K562 (cell line): ENCODE data around the gene EMC8. TPM values are rescaled to one million over a fixed set of nuclear protein-coding genes. Genes with fewer than 3 reads are reported as not detected.

Experiments used
- ATAC-seq: fragments of 200-7000 bp; cut with Tn5 transposase; 3 replicates; pipeline ENCODE4 v1.9.1; 2020; ENCODE audit warnings: moderate library complexity
- BruUV-seq: library from RNA; stranded (reverse); fragments of 400-500 nt; replicated peaks from 2 replicates; lab custom pipeline; 2021; lab: Mats Ljungman, UMichigan
- CTCF ChIA-PET: fragments of 300-600 bp; formaldehyde crosslinking; extraction: SDS; loops from one replicate; lab custom pipeline; 2021; ENCODE audit warnings: low intra/inter-chr PET ratio; lab: Yijun Ruan, JAX
- POLR2A ChIA-PET: fragments of 300-600, 350-650 bp; sonication (Branson Sonifier 250); formaldehyde crosslinking; extraction: SDS; loops from one replicate; lab custom pipeline; 2021; ENCODE audit warnings: antibody characterized with exemption, inconsistent platforms; lab: Yijun Ruan, JAX
- DNase-seq, 4 experiments: peaks; one replicate each; pipeline versions ENCODE4 v3.0.0 to v3.0.0-alpha.2; 2011 to 2018; ENCODE audit warnings: low spot score in 3 of 4, mixed read lengths in 3 of 4; ENCODE audit errors: extremely low read depth in 1 of 4
- FAIRE-seq: peaks from 2 replicates; lab custom pipeline; 2011; peaks lifted over from hg19 to GRCh38; lab: Jason Lieb, UNC
- H2AFZ ChIP-seq: 2 replicates; pipeline ENCODE4 v1.6.0; 2011; ENCODE audit warnings: low read depth, low read length, control low read depth, inconsistent platforms
- H3K27ac ChIP-seq: fragments of 200-600 bp; 3 replicates; pipeline ENCODE4 v1.8.0; 2011; ENCODE audit warnings: low read depth, mild to moderate bottlenecking, control low read depth, inconsistent platforms, low read length, moderate library complexity, mixed read lengths; ENCODE audit errors: extremely low read depth
- H3K27me3 ChIP-seq, 2 experiments: fragments of 300-600 bp in 1 of 2; 2 replicates in 1 of 2; 3 replicates in 1 of 2; pipeline versions ENCODE4 v1.6.0 to v1.8.0; 2011; ENCODE audit warnings: inconsistent platforms in 2 of 2, low read length in 2 of 2, mild to moderate bottlenecking in 1 of 2, mixed read lengths in 1 of 2, moderate library complexity in 1 of 2; ENCODE audit not compliant: control insufficient read depth in 2 of 2, insufficient read depth in 2 of 2
- H3K36me3 ChIP-seq: fragments of 300-600 bp; 3 replicates; pipeline ENCODE4 v1.8.0; 2011; ENCODE audit warnings: mild to moderate bottlenecking, low read length, inconsistent platforms; ENCODE audit not compliant: control insufficient read depth, insufficient read depth
- H3K4me1 ChIP-seq, 2 experiments: fragments of 200-600 bp in 1 of 2; replicated peaks in 1 of 2; 2 replicates in 1 of 2; 3 replicates in 1 of 2; pipeline versions ENCODE4 v1.5.1 to v1.8.0; 2011; ENCODE audit warnings: inconsistent platforms in 2 of 2, low read length in 2 of 2, mild to moderate bottlenecking in 1 of 2, mixed read lengths in 1 of 2, moderate library complexity in 1 of 2; ENCODE audit not compliant: control insufficient read depth in 2 of 2, insufficient read depth in 2 of 2
- H3K4me2 ChIP-seq: 2 replicates; pipeline ENCODE4 v1.6.1; 2011; ENCODE audit warnings: low read length, control low read depth, inconsistent platforms, mixed read lengths; ENCODE audit not compliant: insufficient read depth
- H3K4me3 ChIP-seq: fragments of 200-600 bp; sonication (generic), shearing (Covaris generic); 2 replicates; pipeline ENCODE4 v1.5.1; 2016; ENCODE audit warnings: control low read depth, inconsistent platforms
- H3K79me2 ChIP-seq: fragments of 200-600 bp; 3 replicates; pipeline ENCODE4 v1.8.0; 2011; ENCODE audit warnings: low read length, inconsistent platforms; ENCODE audit not compliant: control insufficient read depth, insufficient read depth
- H3K9ac ChIP-seq, 2 experiments: 2 replicates each; pipeline versions ENCODE4 v1.6.0 to v1.6.1; 2011; ENCODE audit warnings: low read depth in 2 of 2, low read length in 2 of 2, control low read depth in 1 of 2, inconsistent platforms in 1 of 2, mild to moderate bottlenecking in 1 of 2, mixed read lengths in 1 of 2; ENCODE audit not compliant: insufficient read depth in 1 of 2
- H3K9me1 ChIP-seq: one replicate; pipeline ENCODE4 v1.6.0; 2011; ENCODE audit warnings: inconsistent platforms, mild to moderate bottlenecking, low read length, moderate library complexity; ENCODE audit not compliant: control insufficient read depth, insufficient read depth
- H3K9me3 ChIP-seq: replicated peaks from 2 replicates; pipeline ENCODE4 v1.5.1; 2011; ENCODE audit warnings: low read depth, low read length, inconsistent platforms; ENCODE audit not compliant: control insufficient read depth, insufficient read depth
- H4K20me1 ChIP-seq: replicated peaks from 2 replicates; pipeline ENCODE4 v1.6.1; 2011; ENCODE audit warnings: low read length, inconsistent platforms, mixed read lengths; ENCODE audit not compliant: control insufficient read depth, insufficient read depth
- BCOR ChIP-seq: fragments of 450-650 bp; IDR thresholded peaks from 2 replicates; pipeline ENCODE4 v1.6.1; 2016
- L3MBTL2 ChIP-seq: fragments of 450-650 bp; IDR thresholded peaks from 2 replicates; pipeline ENCODE4 v1.6.1; 2016; ENCODE audit warnings: mild to moderate bottlenecking, moderate library complexity
- WGBS: fragments of 100-300 bp; shearing (Covaris generic); methylation state at CpG from one replicate; pipeline ENCODE4 v1.1.6; 2016; ENCODE audit warnings: low coverage, mixed read lengths; ENCODE audit not compliant: insufficient coverage; ENCODE audit errors: missing lambda C conversion rate; 5-methylcytosine and 5-hydroxymethylcytosine counted together
- in situ Hi-C: fragments of 300-500 bp; cut with MboI; formaldehyde crosslinking; loops from 4 replicates; pipeline ENCODE4 v1.15.0; 2018; ENCODE audit warnings: inconsistent platforms, mixed read lengths
- intact Hi-C: fragments of 100-400 bp; cut with micrococcal nuclease; formaldehyde crosslinking; loops from 2 replicates; pipeline ENCODE4 v1.14.2; 2022
- polyA plus RNA-seq, 8 experiments: library from polyadenylated mRNA; depleted of rRNA in 4 of 8; stranded (reverse) in 5 of 8; unstranded in 3 of 8; fragments of >200 nt; fragmentation: Nextera tagmentation in 2 of 8; fragmentation: Illumina TruSeq in 1 of 8; extraction: Ambion mirVana in 2 of 8; extraction: Trizol in 1 of 8; gene quantifications; 2 replicates each; pipeline versions ENCODE4 v1.2.1 to v1.2.3, GENCODE V29; 2011 to 2014; ENCODE audit warnings: inconsistent platforms in 1 of 8, missing spikeins in 1 of 8
- total RNA-seq, 7 experiments: library from RNA; depleted of rRNA in 6 of 7; stranded (reverse); fragments of >200 nt in 6 of 7; fragmentation: Illumina TruSeq in 2 of 7; extraction: Trizol in 2 of 7; gene quantifications; 2 replicates each; pipeline versions ENCODE4 v1.2.1 to v1.2.3, GENCODE V29; 2011 to 2021; ENCODE audit warnings: low replicate concordance in 1 of 7
- TF ChIP-seq, protein P1 (sequence below): fragments of 450-650 bp; IDR thresholded peaks from 2 replicates; pipeline ENCODE4 v1.6.1; 2017; ENCODE audit warnings: mild to moderate bottlenecking, moderate library complexity
- TF ChIP-seq, protein P2 (sequence below), 2 experiments: IDR thresholded peaks; 2 replicates each; pipeline ENCODE4 v1.6.1; 2011; ENCODE audit warnings: borderline replicate concordance in 1 of 2, control low read depth in 1 of 2, low read depth in 1 of 2, low read length in 1 of 2, mild to moderate bottlenecking in 1 of 2, mixed read lengths in 1 of 2, moderate library complexity in 1 of 2; ENCODE audit not compliant: insufficient read depth in 1 of 2, insufficient read length in 1 of 2, poor library complexity in 1 of 2, severe bottlenecking in 1 of 2; ENCODE audit errors: extremely low read depth in 1 of 2
- TF ChIP-seq, protein P3 (sequence below): sonication (generic); formaldehyde crosslinking; IDR thresholded peaks from 2 replicates; pipeline ENCODE4 v1.8.1; 2023; ENCODE audit warnings: mild to moderate bottlenecking, missing genetic modification reagents

EMC8 gene
- total and polyA plus RNA-seq, 9 of the 15 experiments (the other 6 are each of a cell fraction or from before 2014, with no cell fraction given), result 11.4 to 81.8 (median 48.6) TPM

DNA sequence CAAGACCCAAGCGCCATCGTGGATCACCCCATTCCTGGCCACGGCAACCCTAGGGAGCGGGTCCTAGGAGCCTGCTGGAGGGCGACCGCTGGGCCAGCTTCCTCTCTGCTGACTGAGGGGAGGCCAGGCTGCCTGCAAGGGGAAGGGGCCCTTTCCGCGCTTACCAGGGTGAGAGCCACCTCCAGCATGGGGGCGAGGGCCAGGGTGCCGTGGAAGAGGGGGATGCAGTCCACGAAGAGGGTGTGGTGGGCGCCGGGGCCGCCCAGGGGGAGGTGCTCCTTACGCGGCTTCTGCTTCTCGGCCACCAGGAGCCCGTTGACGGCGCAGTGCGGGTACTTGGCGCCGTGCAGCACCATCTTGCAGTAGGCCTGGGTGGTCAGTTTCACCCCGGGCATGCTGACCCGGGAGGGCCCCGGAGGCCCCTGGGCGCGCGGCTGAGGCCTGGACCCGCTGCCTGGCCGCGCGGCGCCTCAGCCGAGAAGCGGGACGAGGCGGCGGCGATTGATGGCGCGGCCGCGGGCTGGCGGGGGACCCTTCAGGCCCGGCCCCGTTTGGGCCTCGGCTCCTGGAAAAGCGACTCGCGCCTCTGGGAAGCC lies 345 bp downstream of the EMC8 start (continued):
- TF ChIP-seq, protein P1, sequence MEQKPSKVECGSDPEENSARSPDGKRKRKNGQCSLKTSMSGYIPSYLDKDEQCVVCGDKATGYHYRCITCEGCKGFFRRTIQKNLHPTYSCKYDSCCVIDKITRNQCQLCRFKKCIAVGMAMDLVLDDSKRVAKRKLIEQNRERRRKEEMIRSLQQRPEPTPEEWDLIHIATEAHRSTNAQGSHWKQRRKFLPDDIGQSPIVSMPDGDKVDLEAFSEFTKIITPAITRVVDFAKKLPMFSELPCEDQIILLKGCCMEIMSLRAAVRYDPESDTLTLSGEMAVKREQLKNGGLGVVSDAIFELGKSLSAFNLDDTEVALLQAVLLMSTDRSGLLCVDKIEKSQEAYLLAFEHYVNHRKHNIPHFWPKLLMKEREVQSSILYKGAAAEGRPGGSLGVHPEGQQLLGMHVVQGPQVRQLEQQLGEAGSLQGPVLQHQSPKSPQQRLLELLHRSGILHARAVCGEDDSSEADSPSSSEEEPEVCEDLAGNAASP, result no peak

DNA sequence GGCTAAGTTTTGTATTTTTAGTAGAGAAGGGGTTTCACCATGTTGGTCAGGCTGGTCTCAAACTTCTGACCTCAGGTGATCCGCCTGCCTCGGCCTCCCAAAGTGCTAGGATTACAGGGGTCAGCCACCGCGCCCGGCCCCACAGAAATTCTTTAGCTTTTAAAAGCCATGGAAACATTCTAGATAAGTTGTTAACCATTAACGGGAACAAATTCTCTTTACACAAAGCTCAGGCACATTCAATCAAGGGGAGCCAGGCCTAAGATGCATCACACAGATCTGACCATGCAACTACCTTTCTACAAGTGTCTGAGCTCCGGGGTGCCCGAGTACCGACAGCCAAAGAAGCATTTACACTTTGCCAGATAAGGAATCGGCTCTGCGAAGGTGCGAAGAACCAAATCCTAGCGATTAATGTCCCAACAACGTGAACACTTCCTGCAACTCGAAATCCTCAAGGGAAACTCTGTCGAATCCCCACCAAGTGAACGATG lies 1.0 kb downstream of the EMC8 start:
- Histone ChIP-seq H3K79me2 (peaks cover 100% of the 10 kb centered on the region), H3K4me3 (peak overlapping the region; percentile 97), H4K20me1 (peaks cover 15% of the 10 kb centered on the region), H3K9me1 (peaks cover 8% of the 10 kb centered on the region), H3K9ac (peak overlapping the region; percentile 96), H3K9me3 (no peaks in the 10 kb centered on the region), H3K27ac (peak overlapping the region; percentile 96), H3K27me3 (no peaks in the 10 kb centered on the region), H2AFZ (peak overlapping the region; percentile 15), H3K4me2 (peak overlapping the region; percentile 94), H3K36me3 (peaks cover 72% of the 10 kb centered on the region), H3K4me1 (peaks cover 11 to 13% of the 10 kb centered on the region in 2 experiments; a peak in 4 of 5 replicates)
- DNase-seq, result peak in 2 of 4 experiments; percentile 31 to 34
- in situ Hi-C loops (no loop called here), intact Hi-C loops (no loop called here)
- TF ChIP-seq BCOR (no peak), L3MBTL2 (peak; percentile 65)
- TF ChIP-seq, protein P2, sequence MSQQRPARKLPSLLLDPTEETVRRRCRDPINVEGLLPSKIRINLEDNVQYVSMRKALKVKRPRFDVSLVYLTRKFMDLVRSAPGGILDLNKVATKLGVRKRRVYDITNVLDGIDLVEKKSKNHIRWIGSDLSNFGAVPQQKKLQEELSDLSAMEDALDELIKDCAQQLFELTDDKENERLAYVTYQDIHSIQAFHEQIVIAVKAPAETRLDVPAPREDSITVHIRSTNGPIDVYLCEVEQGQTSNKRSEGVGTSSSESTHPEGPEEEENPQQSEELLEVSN (IDR thresholded peaks at IDR 0.05; ENCODE audit: borderline replicate concordance in 1 of 2, extremely low read depth in 1 of 2, insufficient read depth in 1 of 2, insufficient read length in 1 of 2, low read depth in 1 of 2, low read length in 1 of 2, poor library complexity in 1 of 2, severe bottlenecking in 1 of 2), result peak in 1 of 2 experiments; percentile 14
- TF ChIP-seq, protein P3, sequence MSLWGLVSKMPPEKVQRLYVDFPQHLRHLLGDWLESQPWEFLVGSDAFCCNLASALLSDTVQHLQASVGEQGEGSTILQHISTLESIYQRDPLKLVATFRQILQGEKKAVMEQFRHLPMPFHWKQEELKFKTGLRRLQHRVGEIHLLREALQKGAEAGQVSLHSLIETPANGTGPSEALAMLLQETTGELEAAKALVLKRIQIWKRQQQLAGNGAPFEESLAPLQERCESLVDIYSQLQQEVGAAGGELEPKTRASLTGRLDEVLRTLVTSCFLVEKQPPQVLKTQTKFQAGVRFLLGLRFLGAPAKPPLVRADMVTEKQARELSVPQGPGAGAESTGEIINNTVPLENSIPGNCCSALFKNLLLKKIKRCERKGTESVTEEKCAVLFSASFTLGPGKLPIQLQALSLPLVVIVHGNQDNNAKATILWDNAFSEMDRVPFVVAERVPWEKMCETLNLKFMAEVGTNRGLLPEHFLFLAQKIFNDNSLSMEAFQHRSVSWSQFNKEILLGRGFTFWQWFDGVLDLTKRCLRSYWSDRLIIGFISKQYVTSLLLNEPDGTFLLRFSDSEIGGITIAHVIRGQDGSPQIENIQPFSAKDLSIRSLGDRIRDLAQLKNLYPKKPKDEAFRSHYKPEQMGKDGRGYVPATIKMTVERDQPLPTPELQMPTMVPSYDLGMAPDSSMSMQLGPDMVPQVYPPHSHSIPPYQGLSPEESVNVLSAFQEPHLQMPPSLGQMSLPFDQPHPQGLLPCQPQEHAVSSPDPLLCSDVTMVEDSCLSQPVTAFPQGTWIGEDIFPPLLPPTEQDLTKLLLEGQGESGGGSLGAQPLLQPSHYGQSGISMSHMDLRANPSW (CRISPR knock-in tag), result 0 out of 2 replicates have a peak, but pooled peaks have one; percentile 75
- ChIA-PET POLR2A (interaction anchor here (0.6 kb wide), 3 partner anchors 23 to 244 kb away, joined by 3 read pairs; no protein-coding TSS in a partner anchor), CTCF (no interaction called here)
- FAIRE-seq, result peak; percentile 71
- no TSS peak for BruUV-seq
- ATAC-seq, result no peak
- WGBS, result under 1% methylated on average over 17 of the region's 17 CpGs
